ENCODE results near the gene CD44. TPM values are rescaled to one million over a fixed set of nuclear protein-coding genes. Genes with fewer than 3 reads are reported as not detected.

CD44 gene
- polyA plus RNA-seq, 1 donor from 2014 or later = 0.77 TPM

DNA sequence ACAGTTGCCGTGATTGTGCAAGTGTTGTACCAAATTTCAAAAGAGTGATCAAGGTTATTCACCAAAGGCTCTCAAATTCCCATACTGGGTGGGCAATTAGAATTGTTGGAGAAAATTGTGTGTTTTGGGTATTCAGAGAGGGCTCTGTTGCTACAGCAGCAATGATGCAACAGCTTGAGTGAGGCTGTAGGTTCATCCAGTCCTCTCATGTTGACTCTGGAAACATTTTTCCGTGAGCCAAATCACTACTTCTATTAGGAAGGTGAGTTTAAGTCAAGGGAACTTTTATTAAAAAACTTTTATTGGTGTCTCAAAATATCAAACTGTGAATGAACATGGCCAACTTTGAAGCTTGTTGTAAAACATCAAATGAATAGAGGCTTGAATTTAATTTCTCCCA is 116.5 kb downstream of the CD44 start:
- Histone ChIP-seq H3K27me3 (ENCODE audit: insufficient read depth, low read depth, low read length) (no peaks in the 10 kb centered on the region), H3K9me2 (ENCODE audit: insufficient read depth, low read length) (no peaks in the 10 kb centered on the region), H3K4me3 (ENCODE audit: low read length) (no peak overlapping the region), H3K9me3 (ENCODE audit: low read length) (no peaks in the 10 kb centered on the region), H3K9ac (ENCODE audit: low read length) (no peak overlapping the region), H3K79me2 (replicated peaks; ENCODE audit: insufficient read depth, low read length) (no peaks in the 10 kb centered on the region), H3K27ac (ENCODE audit: low read length) (no peak overlapping the region), H3K4me2 (ENCODE audit: low read length) (no peak overlapping the region), H2AFZ (ENCODE audit: low read depth, low read length) (no peak overlapping the region), H3F3A (ENCODE audit: insufficient read depth, low read length, poor library complexity, severe bottlenecking) (no peaks in the 10 kb centered on the region), H3K36me3 (ENCODE audit: insufficient read depth, low read length) (peaks cover 8% of the 10 kb centered on the region), H4K20me1 (ENCODE audit: insufficient read depth) (no peaks in the 10 kb centered on the region)
- TF ChIP-seq RAD21 (conservative IDR thresholded peaks at IDR 0.05) = no peak

- Histone ChIP-seq H3K4me3 (ENCODE audit: low read length) (no peak overlapping the region), H2AFZ (ENCODE audit: low read depth, low read length) (no peak overlapping the region), H3F3A (ENCODE audit: insufficient read depth, low read length, poor library complexity, severe bottlenecking) (no peaks in the 10 kb centered on the region), H3K9me3 (ENCODE audit: low read length) (no peaks in the 10 kb centered on the region), H4K20me1 (ENCODE audit: insufficient read depth) (no peaks in the 10 kb centered on the region), H3K36me3 (ENCODE audit: insufficient read depth, low read length) (peaks cover under 1% of the 10 kb centered on the region), H3K27me3 (ENCODE audit: insufficient read depth, low read depth, low read length) (no peaks in the 10 kb centered on the region), H3K79me2 (replicated peaks; ENCODE audit: insufficient read depth, low read length) (no peaks in the 10 kb centered on the region), H3K9me2 (ENCODE audit: insufficient read depth, low read length) (no peaks in the 10 kb centered on the region), H3K4me2 (ENCODE audit: low read length) (no peak overlapping the region), H3K27ac (ENCODE audit: low read length) (no peak overlapping the region), H3K9ac (ENCODE audit: low read length) (no peak overlapping the region)
- TF ChIP-seq TAF1 (IDR thresholded peaks at IDR 0.05; ENCODE audit: low read depth) = no peak
- TF ChIP-seq RAD21 (conservative IDR thresholded peaks at IDR 0.05) = no peak
- TF ChIP-seq SMC3 (conservative IDR thresholded peaks at IDR 0.05; ENCODE audit: poor library complexity) = no peak
- no peak for TF ChIP-seq EZH2 (IDR thresholded peaks at IDR 0.05; ENCODE audit: borderline replicate concordance, insufficient read depth, low read length, poor library complexity, severe bottlenecking)
- no peak for TF ChIP-seq EP300 (conservative IDR thresholded peaks at IDR 0.05; ENCODE audit: poor library complexity, severe bottlenecking)
- TF ChIP-seq MXI1 (conservative IDR thresholded peaks at IDR 0.05; ENCODE audit: poor library complexity, severe bottlenecking) = no peak
- TF ChIP-seq CTCF (IDR thresholded peaks at IDR 0.05; ENCODE audit: poor library complexity, severe bottlenecking) = no peak
- no peak for TF ChIP-seq REST (IDR thresholded peaks at IDR 0.05; ENCODE audit: borderline replicate concordance)
- TF ChIP-seq POLR2AphosphoS5 (IDR thresholded peaks at IDR 0.05) = no peak
These were observed 117.3 kb downstream of the CD44 start for GRCh38 chr11:35256296-35256695.

GRCh38 chr11:35257281-35257680 is 118.3 kb downstream of the CD44 start:
- Histone ChIP-seq H3K4me3 (ENCODE audit: low read length) (no peak overlapping the region), H3K9me2 (ENCODE audit: insufficient read depth, low read length) (no peaks in the 10 kb centered on the region), H3K27me3 (ENCODE audit: insufficient read depth, low read depth, low read length) (no peaks in the 10 kb centered on the region), H3F3A (ENCODE audit: insufficient read depth, low read length, poor library complexity, severe bottlenecking) (no peaks in the 10 kb centered on the region), H3K9me3 (ENCODE audit: low read length) (no peaks in the 10 kb centered on the region), H3K4me2 (ENCODE audit: low read length) (no peak overlapping the region), H3K9ac (ENCODE audit: low read length) (no peak overlapping the region), H2AFZ (ENCODE audit: low read depth, low read length) (no peak overlapping the region), H3K27ac (ENCODE audit: low read length) (no peak overlapping the region), H3K79me2 (replicated peaks; ENCODE audit: insufficient read depth, low read length) (no peaks in the 10 kb centered on the region), H4K20me1 (ENCODE audit: insufficient read depth) (no peaks in the 10 kb centered on the region), H3K36me3 (ENCODE audit: insufficient read depth, low read length) (no peaks in the 10 kb centered on the region)
- TF ChIP-seq POLR2AphosphoS5 (IDR thresholded peaks at IDR 0.05) = no peak
- TF ChIP-seq EP300 (conservative IDR thresholded peaks at IDR 0.05; ENCODE audit: poor library complexity, severe bottlenecking) = no peak
- TF ChIP-seq MXI1 (conservative IDR thresholded peaks at IDR 0.05; ENCODE audit: poor library complexity, severe bottlenecking) = no peak
- no peak for TF ChIP-seq TAF1 (IDR thresholded peaks at IDR 0.05; ENCODE audit: low read depth)
- TF ChIP-seq REST (IDR thresholded peaks at IDR 0.05; ENCODE audit: borderline replicate concordance) = no peak
- no peak for TF ChIP-seq EZH2 (IDR thresholded peaks at IDR 0.05; ENCODE audit: borderline replicate concordance, insufficient read depth, low read length, poor library complexity, severe bottlenecking)
- no peak for TF ChIP-seq CTCF (IDR thresholded peaks at IDR 0.05; ENCODE audit: poor library complexity, severe bottlenecking)
- TF ChIP-seq SMC3 (conservative IDR thresholded peaks at IDR 0.05; ENCODE audit: poor library complexity) = no peak
- TF ChIP-seq RAD21 (conservative IDR thresholded peaks at IDR 0.05) = no peak
